K562 (cell line): ENCODE results near the gene TMEM164. TPM values are rescaled to one million over a fixed set of nuclear protein-coding genes. Genes with fewer than 3 reads are reported as not detected.

Experiments used
- ATAC-seq: fragments of 200-7000 bp; cut with Tn5 transposase; 3 replicates; pipeline ENCODE4 v1.9.1; 2020; ENCODE audit warnings: moderate library complexity
- BruUV-seq: library from RNA; stranded (reverse); fragments of 400-500 nt; replicated peaks from 2 replicates; lab custom pipeline; 2021; lab: Mats Ljungman, UMichigan
- CTCF ChIA-PET: fragments of 300-600 bp; formaldehyde crosslinking; extraction: SDS; loops from one replicate; lab custom pipeline; 2021; ENCODE audit warnings: low intra/inter-chr PET ratio; lab: Yijun Ruan, JAX
- POLR2A ChIA-PET: fragments of 300-600, 350-650 bp; sonication (Branson Sonifier 250); formaldehyde crosslinking; extraction: SDS; loops from one replicate; lab custom pipeline; 2021; ENCODE audit warnings: antibody characterized with exemption, inconsistent platforms; lab: Yijun Ruan, JAX
- DNase-seq, 4 experiments: peaks; one replicate each; pipeline versions ENCODE4 v3.0.0 to v3.0.0-alpha.2; 2011 to 2018; ENCODE audit warnings: low spot score in 3 of 4, mixed read lengths in 3 of 4; ENCODE audit errors: extremely low read depth in 1 of 4
- FAIRE-seq: peaks from 2 replicates; lab custom pipeline; 2011; peaks lifted over from hg19 to GRCh38; lab: Jason Lieb, UNC
- H2AFZ ChIP-seq: 2 replicates; pipeline ENCODE4 v1.6.0; 2011; ENCODE audit warnings: low read depth, low read length, control low read depth, inconsistent platforms
- H3K27ac ChIP-seq: fragments of 200-600 bp; 3 replicates; pipeline ENCODE4 v1.8.0; 2011; ENCODE audit warnings: low read depth, mild to moderate bottlenecking, control low read depth, inconsistent platforms, low read length, moderate library complexity, mixed read lengths; ENCODE audit errors: extremely low read depth
- H3K27me3 ChIP-seq, 2 experiments: fragments of 300-600 bp in 1 of 2; 2 replicates in 1 of 2; 3 replicates in 1 of 2; pipeline versions ENCODE4 v1.6.0 to v1.8.0; 2011; ENCODE audit warnings: inconsistent platforms in 2 of 2, low read length in 2 of 2, mild to moderate bottlenecking in 1 of 2, mixed read lengths in 1 of 2, moderate library complexity in 1 of 2; ENCODE audit not compliant: control insufficient read depth in 2 of 2, insufficient read depth in 2 of 2
- H3K36me3 ChIP-seq: fragments of 300-600 bp; 3 replicates; pipeline ENCODE4 v1.8.0; 2011; ENCODE audit warnings: mild to moderate bottlenecking, low read length, inconsistent platforms; ENCODE audit not compliant: control insufficient read depth, insufficient read depth
- H3K4me1 ChIP-seq, 2 experiments: fragments of 200-600 bp in 1 of 2; replicated peaks in 1 of 2; 2 replicates in 1 of 2; 3 replicates in 1 of 2; pipeline versions ENCODE4 v1.5.1 to v1.8.0; 2011; ENCODE audit warnings: inconsistent platforms in 2 of 2, low read length in 2 of 2, mild to moderate bottlenecking in 1 of 2, mixed read lengths in 1 of 2, moderate library complexity in 1 of 2; ENCODE audit not compliant: control insufficient read depth in 2 of 2, insufficient read depth in 2 of 2
- H3K4me2 ChIP-seq: 2 replicates; pipeline ENCODE4 v1.6.1; 2011; ENCODE audit warnings: low read length, control low read depth, inconsistent platforms, mixed read lengths; ENCODE audit not compliant: insufficient read depth
- H3K4me3 ChIP-seq: fragments of 200-600 bp; sonication (generic), shearing (Covaris generic); 2 replicates; pipeline ENCODE4 v1.5.1; 2016; ENCODE audit warnings: control low read depth, inconsistent platforms
- H3K79me2 ChIP-seq: fragments of 200-600 bp; 3 replicates; pipeline ENCODE4 v1.8.0; 2011; ENCODE audit warnings: low read length, inconsistent platforms; ENCODE audit not compliant: control insufficient read depth, insufficient read depth
- H3K9ac ChIP-seq, 2 experiments: 2 replicates each; pipeline versions ENCODE4 v1.6.0 to v1.6.1; 2011; ENCODE audit warnings: low read depth in 2 of 2, low read length in 2 of 2, control low read depth in 1 of 2, inconsistent platforms in 1 of 2, mild to moderate bottlenecking in 1 of 2, mixed read lengths in 1 of 2; ENCODE audit not compliant: insufficient read depth in 1 of 2
- H3K9me1 ChIP-seq: one replicate; pipeline ENCODE4 v1.6.0; 2011; ENCODE audit warnings: inconsistent platforms, mild to moderate bottlenecking, low read length, moderate library complexity; ENCODE audit not compliant: control insufficient read depth, insufficient read depth
- H3K9me3 ChIP-seq: replicated peaks from 2 replicates; pipeline ENCODE4 v1.5.1; 2011; ENCODE audit warnings: low read depth, low read length, inconsistent platforms; ENCODE audit not compliant: control insufficient read depth, insufficient read depth
- H4K20me1 ChIP-seq: replicated peaks from 2 replicates; pipeline ENCODE4 v1.6.1; 2011; ENCODE audit warnings: low read length, inconsistent platforms, mixed read lengths; ENCODE audit not compliant: control insufficient read depth, insufficient read depth
- ARID2 ChIP-seq: fragments of 450-650 bp; IDR thresholded peaks from 2 replicates; pipeline ENCODE4 v1.6.1; 2017; ENCODE audit warnings: antibody characterized with exemption, mild to moderate bottlenecking
- BCOR ChIP-seq: fragments of 450-650 bp; IDR thresholded peaks from 2 replicates; pipeline ENCODE4 v1.6.1; 2016
- DPF2 ChIP-seq: fragments of 450-650 bp; IDR thresholded peaks from 2 replicates; pipeline ENCODE4 v1.6.1; 2016
- FOXP4 ChIP-seq: sonication (generic); formaldehyde crosslinking; IDR thresholded peaks from 2 replicates; pipeline ENCODE4 v1.8.0; 2022; ENCODE audit warnings: mild to moderate bottlenecking, missing genetic modification reagents, borderline replicate concordance
- MTF1 ChIP-seq: fragments of 250-450 bp; sonication (Bioruptor Pico); IDR thresholded peaks from 2 replicates; pipeline ENCODE4 v1.9.0; 2021; ENCODE audit warnings: moderate library complexity, mild to moderate bottlenecking, inconsistent platforms, borderline replicate concordance
- NFYB ChIP-seq: IDR thresholded peaks from 2 replicates; pipeline ENCODE4 v1.6.1; 2011; ENCODE audit warnings: mild to moderate bottlenecking, moderate library complexity; ENCODE audit not compliant: insufficient read length; ENCODE audit errors: extremely low read depth
- PHTF2 ChIP-seq: fragments of 250-450 bp; sonication (Bioruptor Pico); IDR thresholded peaks from 2 replicates; pipeline ENCODE4 v1.5.0; 2021; ENCODE audit warnings: mild to moderate bottlenecking
- PTRF ChIP-seq: fragments of 450-650 bp; IDR thresholded peaks from 2 replicates; pipeline ENCODE4 v1.6.1; 2016; ENCODE audit warnings: mild to moderate bottlenecking, missing genetic modification characterization, missing compliant biosample characterization
- SIX5 ChIP-seq, 2 experiments: IDR thresholded peaks; 2 replicates each; pipeline ENCODE4 v1.6.1; 2011; ENCODE audit warnings: low read length in 2 of 2, borderline replicate concordance in 1 of 2, low read depth in 1 of 2, mild to moderate bottlenecking in 1 of 2, moderate library complexity in 1 of 2; ENCODE audit not compliant: insufficient read depth in 1 of 2
- SRSF7 ChIP-seq: fragments of 200-400 bp; formaldehyde crosslinking; optimal IDR thresholded peaks from 2 replicates; pipeline ENCODE3; 2017; ENCODE audit warnings: mild to moderate bottlenecking, low read depth, low read length
- TEAD4 ChIP-seq, 2 experiments: sonication (generic) in 1 of 2; formaldehyde crosslinking in 1 of 2; IDR thresholded peaks; 2 replicates each; pipeline versions ENCODE4 v1.6.1 to v1.8.0; 2012 to 2022; ENCODE audit warnings: borderline replicate concordance in 1 of 2, inconsistent platforms in 1 of 2, low read length in 1 of 2, mild to moderate bottlenecking in 1 of 2, missing genetic modification reagents in 1 of 2
- ZNF165 ChIP-seq: fragments of 250-450 bp; sonication (Bioruptor Pico); IDR thresholded peaks from 2 replicates; pipeline ENCODE4 v1.4.0; 2020; ENCODE audit warnings: borderline replicate concordance
- ZNF224 ChIP-seq: sonication (generic); formaldehyde crosslinking; IDR thresholded peaks from 2 replicates; pipeline ENCODE4 v1.8.0; 2022; ENCODE audit warnings: mild to moderate bottlenecking, missing genetic modification reagents
- ZNF785 ChIP-seq: fragments of 250-450 bp; sonication (Bioruptor Pico); IDR thresholded peaks from 2 replicates; pipeline ENCODE4 v1.4.0; 2020; ENCODE audit warnings: mild to moderate bottlenecking
- WGBS: fragments of 100-300 bp; shearing (Covaris generic); methylation state at CpG from one replicate; pipeline ENCODE4 v1.1.6; 2016; ENCODE audit warnings: low coverage, mixed read lengths; ENCODE audit not compliant: insufficient coverage; ENCODE audit errors: missing lambda C conversion rate; 5-methylcytosine and 5-hydroxymethylcytosine counted together
- in situ Hi-C: fragments of 300-500 bp; cut with MboI; formaldehyde crosslinking; loops from 4 replicates; pipeline ENCODE4 v1.15.0; 2018; ENCODE audit warnings: inconsistent platforms, mixed read lengths
- intact Hi-C: fragments of 100-400 bp; cut with micrococcal nuclease; formaldehyde crosslinking; loops from 2 replicates; pipeline ENCODE4 v1.14.2; 2022
- polyA plus RNA-seq, 8 experiments: library from polyadenylated mRNA; depleted of rRNA in 4 of 8; stranded (reverse) in 5 of 8; unstranded in 3 of 8; fragments of >200 nt; fragmentation: Nextera tagmentation in 2 of 8; fragmentation: Illumina TruSeq in 1 of 8; extraction: Ambion mirVana in 2 of 8; extraction: Trizol in 1 of 8; gene quantifications; 2 replicates each; pipeline versions ENCODE4 v1.2.1 to v1.2.3, GENCODE V29; 2011 to 2014; ENCODE audit warnings: inconsistent platforms in 1 of 8, missing spikeins in 1 of 8
- total RNA-seq, 7 experiments: library from RNA; depleted of rRNA in 6 of 7; stranded (reverse); fragments of >200 nt in 6 of 7; fragmentation: Illumina TruSeq in 2 of 7; extraction: Trizol in 2 of 7; gene quantifications; 2 replicates each; pipeline versions ENCODE4 v1.2.1 to v1.2.3, GENCODE V29; 2011 to 2021; ENCODE audit warnings: low replicate concordance in 1 of 7

The TMEM164 gene
- total and polyA plus RNA-seq, 9 of the 15 experiments (the other 6 are each of a cell fraction or from before 2014, with no cell fraction given), result 2.4 to 57.3 (median 23.1) TPM

DNA sequence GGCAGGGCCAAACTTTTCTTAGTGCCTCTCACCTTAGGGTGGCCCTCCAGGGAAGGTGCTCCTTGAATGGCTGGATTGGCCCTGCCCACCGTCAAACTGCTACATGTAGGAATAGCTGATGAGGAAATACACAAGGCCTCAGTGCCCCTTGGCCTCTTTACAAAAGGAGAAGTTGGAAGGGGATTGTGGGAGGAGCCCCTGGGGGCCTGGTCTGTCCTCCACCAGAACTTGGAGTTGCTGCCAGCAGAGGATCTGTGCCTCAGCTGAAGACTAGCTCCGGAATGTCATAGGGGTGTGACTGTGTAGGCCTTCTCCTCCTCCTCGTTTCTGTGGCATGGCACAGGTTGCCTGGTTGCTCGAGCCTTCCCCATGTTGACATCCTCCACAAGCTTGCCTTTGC is 172.2 kb downstream of the TMEM164 start:
- FAIRE-seq (no peak), DNase-seq (no peak), ATAC-seq (no peak)
- Histone ChIP-seq H3K27ac (no peak overlapping the region), H3K9me3 (no peaks in the 10 kb centered on the region; the same call in 1 of the 2 replicates), H3K36me3 (peaks cover 56% of the 10 kb centered on the region; the same call in 2 of the 3 replicates), H2AFZ (no peak overlapping the region), H3K79me2 (peaks cover 12% of the 10 kb centered on the region), H3K9me1 (no peaks in the 10 kb centered on the region), H4K20me1 (no peaks in the 10 kb centered on the region), H3K4me2 (no peak overlapping the region), H3K4me1 (peaks cover 16 to 26% of the 10 kb centered on the region in 2 experiments), H3K27me3 (no peaks in the 10 kb centered on the region), H3K4me3 (no peak overlapping the region), H3K9ac (no peak overlapping the region)
- 95% methylated on average over 4 of the region's 4 CpGs for WGBS
- ChIA-PET CTCF (no interaction called here), POLR2A (interaction anchor here (0.6 to 0.9 kb wide), 2 partner anchors 24 to 199 kb away, joined by 3 read pairs; no protein-coding TSS in a partner anchor)
- no TSS peak for BruUV-seq
- in situ Hi-C loops (no loop called here), intact Hi-C loops (loop anchor here (5.0 kb wide), 1 partner anchor 142 kb away; the partner anchor contains the start of gene AMMECR1)
- no peak for TF ChIP-seq ZNF224
- TF ChIP-seq MTF1 (CRISPR knock-in tag), result no peak
- TF ChIP-seq PHTF2 (CRISPR knock-in tag), result no peak
- no peak for TF ChIP-seq DPF2
- no peak for TF ChIP-seq BCOR

DNA sequence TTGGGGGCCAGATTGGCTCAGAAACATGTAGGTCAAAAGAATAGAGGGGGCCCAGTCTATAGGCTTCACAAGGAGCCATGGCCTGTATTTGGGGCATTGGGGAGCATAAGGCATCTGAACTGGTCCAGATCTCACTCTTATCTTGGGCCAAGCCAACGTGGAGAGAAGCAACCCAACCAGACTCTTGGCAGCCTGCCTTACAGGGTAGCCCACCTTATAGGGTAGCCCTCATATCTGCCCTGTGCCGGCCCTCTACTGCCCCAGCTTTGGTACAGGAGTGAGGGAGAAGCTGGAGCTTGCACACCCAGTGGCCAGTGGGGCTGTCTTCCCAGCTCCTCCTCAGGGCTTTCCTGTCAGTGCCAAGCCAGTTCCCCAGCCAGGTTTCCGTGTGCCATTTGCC is 172.8 kb downstream of the TMEM164 start:
- no peak for ATAC-seq
- H3K4me1 ChIP-seq, result peaks cover 16 to 27% of the 10 kb centered on the region in 2 experiments
- DNase-seq, result no peak
- peaks cover 53% of the 10 kb centered on the region; the same call in 2 of the 3 replicates for H3K36me3 ChIP-seq
- intact Hi-C loops (loop anchor here (5.0 kb wide), 1 partner anchor 142 kb away; the partner anchor contains the start of gene AMMECR1), in situ Hi-C loops (no loop called here)
- 71% methylated on average over 2 of the region's 3 CpGs for WGBS
- no TSS peak for BruUV-seq
- H3K9me3 ChIP-seq, result no peaks in the 10 kb centered on the region; the same call in 1 of the 2 replicates
- no peak for FAIRE-seq
- H3K4me3 ChIP-seq, result no peak overlapping the region
- H3K9ac ChIP-seq, result no peak overlapping the region
- no peaks in the 10 kb centered on the region for H3K9me1 ChIP-seq
- no peaks in the 10 kb centered on the region for H3K27me3 ChIP-seq
- H3K4me2 ChIP-seq, result no peak overlapping the region
- H2AFZ ChIP-seq, result no peak overlapping the region
- H4K20me1 ChIP-seq, result no peaks in the 10 kb centered on the region
- peaks cover 12% of the 10 kb centered on the region for H3K79me2 ChIP-seq
- ChIA-PET CTCF (no interaction called here), POLR2A (interaction anchor here (0.9 kb wide), 1 partner anchor 23 kb away, joined by 3 read pairs; no protein-coding TSS in a partner anchor)
- H3K27ac ChIP-seq, result no peak overlapping the region
- TF ChIP-seq FOXP4 (CRISPR knock-in tag), result no peak
- TF ChIP-seq ZNF165, result no peak
- no peak for TF ChIP-seq SIX5 (IDR thresholded peaks at IDR 0.05; ENCODE audit: borderline replicate concordance in 1 of 2, insufficient read depth in 1 of 2, low read depth in 1 of 2, low read length in 2 of 2)
- no peak for TF ChIP-seq ARID2
- no peak for TF ChIP-seq PTRF (tag)
- TF ChIP-seq TEAD4 (IDR thresholded peaks at IDR 0.05; ENCODE audit: low read length), result no peak
- no peak for TF ChIP-seq TEAD4 (CRISPR knock-in tag; IDR thresholded peaks at IDR 0.05; ENCODE audit: borderline replicate concordance)
- no peak for TF ChIP-seq NFYB
- TF ChIP-seq SRSF7, result no peak
- no peak for TF ChIP-seq ZNF785 (CRISPR knock-in tag)
